Vagina (tissue), 2 donors: ENCODE results near the gene PRC1. TPM values are rescaled to one million over a fixed set of nuclear protein-coding genes. Genes with fewer than 3 reads are reported as not detected.
"Not testable (repeated sequence)": the region's sequence is repeated elsewhere in the genome, so short reads cannot be mapped to it uniquely, and the experiment has no call there.

ENCODE experiments used
- DNase-seq, 2 donors: peaks; one replicate each; pipeline ENCODE4 v3.0.0-alpha.2; 2017; ENCODE audit errors: extremely low spot score in 2 of 2
- H3K27ac ChIP-seq: fragments of 200-600 bp; sonication (generic); one replicate; pipeline ENCODE4 v1.5.1; 2019
- H3K27me3 ChIP-seq: fragments of 200-600 bp; sonication (generic); one replicate; pipeline ENCODE4 v1.5.1; 2019
- H3K36me3 ChIP-seq, 2 donors: fragments of 200-600 bp; sonication (generic); one replicate each; pipeline ENCODE4 v1.5.1; 2017 to 2019
- H3K4me1 ChIP-seq: fragments of 200-600 bp; sonication (generic); one replicate; pipeline ENCODE4 v1.5.1; 2019
- H3K4me3 ChIP-seq, 2 donors: fragments of 200-600 bp; sonication (generic); 1 replicate in 1 of 2; 2 replicates in 1 of 2; pipeline ENCODE4 v1.5.1; 2016 to 2019
- H3K9me3 ChIP-seq: fragments of 200-600 bp; sonication (generic); one replicate; pipeline ENCODE4 v1.5.1; 2019
- POLR2A ChIP-seq, 2 donors: fragments of 450-650 bp; IDR thresholded peaks; one replicate each; pipeline ENCODE4 v1.6.1; 2017; ENCODE audit warnings: antibody characterized with exemption in 2 of 2, mild to moderate bottlenecking in 2 of 2, moderate library complexity in 2 of 2
- POLR2AphosphoS5 ChIP-seq, 2 donors: sonication (generic); formaldehyde crosslinking; IDR thresholded peaks; one replicate each; pipeline ENCODE4 v1.9.0; 2017; ENCODE audit warnings: antibody characterized with exemption in 2 of 2, mild to moderate bottlenecking in 2 of 2, low read depth in 1 of 2; ENCODE audit not compliant: insufficient read depth in 1 of 2
- intact Hi-C: fragments of 100-400 bp; cut with DNase I; formaldehyde crosslinking; loops from one replicate; pipeline ENCODE4 v1.15.1; 2023
- total RNA-seq: library from RNA; depleted of rRNA; stranded (reverse); fragments of >200 nt; gene quantifications from one replicate; pipeline ENCODE4 v1.2.3, GENCODE V29; 2016
- TF ChIP-seq, protein P1 (sequence below), 3 experiments: fragments of 450-650 bp in 2 of 3; fragments of 200-600 bp in 1 of 3; sonication (generic) in 1 of 3; IDR thresholded peaks; one replicate each; pipeline ENCODE4 v1.5.1; 2017 to 2019; ENCODE audit warnings: antibody characterized with exemption in 3 of 3, mild to moderate bottlenecking in 2 of 3, moderate library complexity in 2 of 3

Gene PRC1
- total RNA-seq, 1 donor from 2014 or later = 29.7 TPM

DNA sequence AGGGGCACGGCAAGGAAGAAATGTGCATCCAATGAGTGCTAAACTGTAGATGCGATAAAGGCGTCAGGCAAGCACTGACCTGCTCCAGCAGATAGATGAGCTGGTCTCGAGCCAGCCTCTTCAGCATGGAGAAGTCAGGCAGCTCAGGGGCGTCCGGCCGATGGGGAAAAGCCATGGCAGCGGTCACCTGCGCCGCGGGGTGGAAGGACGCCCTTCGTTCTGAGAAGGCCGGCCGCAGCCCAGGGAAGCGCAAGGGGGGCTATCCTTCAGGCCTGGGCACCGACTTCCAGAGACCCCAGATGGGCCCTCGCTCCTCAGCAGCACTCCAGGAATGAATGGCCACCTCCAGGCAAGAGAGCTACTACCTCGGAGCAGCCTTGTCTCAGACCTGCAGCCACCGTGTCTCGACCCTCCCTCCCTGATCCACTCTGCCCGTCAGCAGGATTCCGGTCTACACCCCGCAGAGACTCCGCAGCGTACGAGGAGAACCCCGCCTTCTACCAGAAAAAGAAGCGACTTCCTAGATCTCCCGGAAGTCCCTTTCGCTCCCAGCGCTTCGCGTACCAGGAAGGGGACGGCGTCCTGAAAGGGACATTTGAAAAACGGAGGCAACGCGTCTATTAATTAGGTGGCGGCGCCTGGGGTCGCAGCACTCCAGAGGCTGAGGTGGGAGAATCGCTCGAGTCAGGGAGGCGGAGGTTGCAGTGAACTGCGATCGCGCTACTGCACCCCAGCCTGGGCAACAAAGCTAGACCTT is 27.9 kb upstream of the PRC1 start, which contains the start of gene VPS33B:
Gene VPS33B (minus strand): TSS at position 520 of the 757 bp plus-strand sequence. CDS start 345 bp downstream, at position 175.
- Histone ChIP-seq H3K27me3 (no peaks in the 10 kb centered on the region), H3K27ac (peak within 1 kb of the TSS; percentile 60), H3K4me1 (peaks cover 27% of the 10 kb centered on the region), H3K4me3 (peak within 1 kb of the TSS; percentile 68 to 84), H3K9me3 (no peaks in the 10 kb centered on the region), H3K36me3 (no peaks in the 10 kb centered on the region)
- DNase-seq = no peak
- TF ChIP-seq, protein P1, sequence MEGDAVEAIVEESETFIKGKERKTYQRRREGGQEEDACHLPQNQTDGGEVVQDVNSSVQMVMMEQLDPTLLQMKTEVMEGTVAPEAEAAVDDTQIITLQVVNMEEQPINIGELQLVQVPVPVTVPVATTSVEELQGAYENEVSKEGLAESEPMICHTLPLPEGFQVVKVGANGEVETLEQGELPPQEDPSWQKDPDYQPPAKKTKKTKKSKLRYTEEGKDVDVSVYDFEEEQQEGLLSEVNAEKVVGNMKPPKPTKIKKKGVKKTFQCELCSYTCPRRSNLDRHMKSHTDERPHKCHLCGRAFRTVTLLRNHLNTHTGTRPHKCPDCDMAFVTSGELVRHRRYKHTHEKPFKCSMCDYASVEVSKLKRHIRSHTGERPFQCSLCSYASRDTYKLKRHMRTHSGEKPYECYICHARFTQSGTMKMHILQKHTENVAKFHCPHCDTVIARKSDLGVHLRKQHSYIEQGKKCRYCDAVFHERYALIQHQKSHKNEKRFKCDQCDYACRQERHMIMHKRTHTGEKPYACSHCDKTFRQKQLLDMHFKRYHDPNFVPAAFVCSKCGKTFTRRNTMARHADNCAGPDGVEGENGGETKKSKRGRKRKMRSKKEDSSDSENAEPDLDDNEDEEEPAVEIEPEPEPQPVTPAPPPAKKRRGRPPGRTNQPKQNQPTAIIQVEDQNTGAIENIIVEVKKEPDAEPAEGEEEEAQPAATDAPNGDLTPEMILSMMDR (IDR thresholded peaks at IDR 0.05) = no peak
- TF ChIP-seq POLR2A (IDR thresholded peaks at IDR 0.05) = no peak
- TF ChIP-seq POLR2AphosphoS5 (IDR thresholded peaks at IDR 0.05; ENCODE audit: insufficient read depth in 1 of 2, low read depth in 1 of 2) = peak; percentile 82 to 95
- intact Hi-C loops = no loop called here

DNA sequence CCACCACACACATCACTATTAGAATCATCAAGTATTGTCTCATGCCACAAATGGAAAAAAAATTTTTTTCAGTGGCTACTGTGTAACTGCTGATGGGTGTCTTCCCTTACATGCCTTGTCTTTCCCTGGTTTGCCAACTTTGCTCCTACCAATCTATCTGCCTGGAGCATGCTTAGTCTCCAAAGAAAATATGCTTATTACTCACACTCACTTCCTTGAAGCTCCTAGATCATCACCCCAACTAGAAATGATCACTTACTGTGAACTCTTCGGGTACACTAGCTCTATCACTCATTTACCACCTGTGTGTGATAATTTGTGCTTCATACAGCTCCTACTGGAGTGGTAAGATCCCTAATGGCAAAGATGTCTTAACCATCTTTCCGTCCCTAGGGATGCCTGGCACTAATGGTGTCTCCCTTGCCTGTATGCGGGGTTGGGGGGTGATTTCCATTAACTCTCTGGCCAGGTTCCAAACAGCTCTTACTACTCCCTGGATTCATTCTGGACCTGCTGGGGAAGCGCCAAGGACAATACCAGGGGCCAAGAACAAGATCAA is 27.3 kb upstream of the PRC1 start:
- no peaks in the 10 kb centered on the region for H3K27me3 ChIP-seq
- intact Hi-C loops = no loop called here
- no peaks in the 10 kb centered on the region for H3K9me3 ChIP-seq
- H3K36me3 ChIP-seq = peaks cover 0 to 5% of the 10 kb centered on the region in 2 donors
- peak overlapping the region; percentile 60 for H3K27ac ChIP-seq
- no peak for DNase-seq
- H3K4me1 ChIP-seq = peaks cover 27% of the 10 kb centered on the region
- H3K4me3 ChIP-seq = peak overlapping the region; percentile 68 to 84
- TF ChIP-seq, protein P1 (IDR thresholded peaks at IDR 0.05) = no peak
- no peak for TF ChIP-seq POLR2A (IDR thresholded peaks at IDR 0.05)
- TF ChIP-seq POLR2AphosphoS5 (IDR thresholded peaks at IDR 0.05; ENCODE audit: insufficient read depth in 1 of 2, low read depth in 1 of 2) = no peak

DNA sequence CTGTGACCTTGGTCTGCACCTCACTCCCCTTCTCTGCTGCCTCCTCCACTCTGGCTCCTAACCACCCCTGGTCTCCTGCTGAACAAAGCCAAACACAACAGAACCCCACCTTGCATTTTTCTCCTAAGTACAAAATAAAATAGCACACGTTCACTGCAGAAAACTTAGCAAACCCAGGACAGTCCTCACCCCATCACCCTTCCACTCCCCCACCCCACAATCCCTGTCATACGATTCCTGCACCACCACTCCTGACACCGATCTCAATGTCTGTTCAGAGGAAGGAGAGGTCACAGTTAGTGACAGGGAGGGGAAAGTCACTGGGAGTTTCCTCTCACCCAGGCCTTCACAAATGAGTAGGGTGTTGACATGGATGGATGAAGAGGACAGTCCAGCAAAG is 23.8 kb upstream of the PRC1 start:
- Histone ChIP-seq H3K27me3 (no peaks in the 10 kb centered on the region), H3K4me3 (no peak overlapping the region), H3K27ac (no peak overlapping the region), H3K36me3 (peaks cover 0 to 29% of the 10 kb centered on the region in 2 donors), H3K9me3 (no peaks in the 10 kb centered on the region), H3K4me1 (peaks cover 23% of the 10 kb centered on the region)
- intact Hi-C loops = no loop called here
- TF ChIP-seq, protein P1 (IDR thresholded peaks at IDR 0.05) = no peak
- TF ChIP-seq POLR2AphosphoS5 (IDR thresholded peaks at IDR 0.05; ENCODE audit: insufficient read depth in 1 of 2, low read depth in 1 of 2) (no peak), POLR2A (IDR thresholded peaks at IDR 0.05) (no peak)
- DNase-seq = no peak

DNA sequence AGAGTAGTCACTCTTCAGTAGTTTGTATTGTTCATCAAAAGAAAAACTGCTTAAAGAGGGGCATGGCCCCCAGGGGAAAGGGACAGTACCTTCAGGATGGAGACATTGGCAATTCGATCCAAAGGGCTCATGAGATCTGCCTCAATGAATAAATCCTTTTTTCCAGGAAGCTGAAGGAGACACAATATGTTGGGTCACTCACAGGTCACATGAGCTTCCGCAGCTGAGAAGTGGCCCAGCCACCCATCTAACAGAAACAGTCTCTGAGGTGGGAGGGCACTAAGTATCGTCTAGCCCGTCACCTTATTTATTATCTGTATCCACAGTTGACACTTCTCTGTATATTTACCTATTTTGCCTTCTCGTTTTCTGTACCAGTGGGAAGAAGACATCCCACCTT is 23.4 kb upstream of the PRC1 start:
- H3K4me1 ChIP-seq = peaks cover 20% of the 10 kb centered on the region
- no peak for TF ChIP-seq POLR2AphosphoS5 (IDR thresholded peaks at IDR 0.05; ENCODE audit: insufficient read depth in 1 of 2, low read depth in 1 of 2)
- TF ChIP-seq POLR2A (IDR thresholded peaks at IDR 0.05) = no peak
- TF ChIP-seq, protein P1 (IDR thresholded peaks at IDR 0.05) = no peak
- intact Hi-C loops = no loop called here
- H3K36me3 ChIP-seq = peaks cover 0 to 34% of the 10 kb centered on the region in 2 donors
- H3K4me3 ChIP-seq = no peak overlapping the region
- no peak for DNase-seq
- H3K9me3 ChIP-seq = no peaks in the 10 kb centered on the region
- H3K27me3 ChIP-seq = no peaks in the 10 kb centered on the region
- no peak overlapping the region for H3K27ac ChIP-seq

DNA sequence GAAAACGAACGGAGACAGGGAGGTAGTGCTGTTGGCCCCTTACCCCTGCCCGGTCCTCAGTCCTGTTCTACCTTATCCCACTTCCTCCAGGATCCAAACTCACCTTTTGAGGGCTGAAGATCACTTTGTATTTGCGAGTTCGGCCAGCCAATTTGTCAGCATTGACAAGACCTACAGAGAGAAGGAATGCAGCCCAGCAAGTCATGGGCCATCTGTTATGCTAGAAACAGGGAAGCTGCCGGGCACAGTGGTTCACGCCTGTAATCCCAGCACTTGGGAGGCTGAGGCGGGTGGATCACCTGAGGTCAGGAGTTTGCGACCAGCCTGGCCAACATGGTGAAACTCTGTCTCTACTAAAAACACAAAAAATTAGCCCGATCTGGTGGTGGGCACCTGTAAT is 19.4 kb upstream of the PRC1 start:
- H3K4me1 ChIP-seq, H3K27me3 ChIP-seq, H3K4me3 ChIP-seq, H3K9me3 ChIP-seq, intact Hi-C loops, DNase-seq, H3K27ac ChIP-seq: not testable (repeated sequence)
- peaks cover 0 to 67% of the 10 kb centered on the region in 2 donors for H3K36me3 ChIP-seq
